Stimulated activated CD8-positive, alpha-beta memory T cell treated with anti-CD3 and anti-CD28 coated beads, Interleukin-2, amount 100 ng/mL, for 1 hour (primary cell): ENCODE measurements around the gene STPG2.

ENCODE experiments used
- DNase-seq, 2 donors: peaks; one replicate each; pipeline ENCODE4 v3.0.0-alpha.2; 2020; ENCODE audit warnings: low read depth in 2 of 2

STPG2 gene

DNA sequence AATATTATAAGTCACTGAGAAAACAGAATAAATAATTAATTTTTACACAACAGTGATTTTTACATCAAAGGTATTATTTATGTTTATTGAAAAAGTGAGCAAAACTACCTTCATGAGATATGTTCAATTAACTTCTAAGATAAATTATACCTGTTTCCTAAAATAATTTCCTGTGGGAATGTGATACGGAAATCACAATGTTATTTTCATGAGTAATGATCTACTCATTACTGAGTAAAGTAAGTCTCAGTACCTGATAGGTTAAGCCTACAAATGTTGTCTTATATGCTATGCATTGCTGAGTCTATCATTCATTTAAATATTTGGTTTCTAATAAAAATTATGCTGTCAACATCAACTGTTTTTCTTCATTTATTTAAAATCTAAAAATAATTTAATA, 324.0 kb downstream of the STPG2 start:
- no peak for DNase-seq

DNA sequence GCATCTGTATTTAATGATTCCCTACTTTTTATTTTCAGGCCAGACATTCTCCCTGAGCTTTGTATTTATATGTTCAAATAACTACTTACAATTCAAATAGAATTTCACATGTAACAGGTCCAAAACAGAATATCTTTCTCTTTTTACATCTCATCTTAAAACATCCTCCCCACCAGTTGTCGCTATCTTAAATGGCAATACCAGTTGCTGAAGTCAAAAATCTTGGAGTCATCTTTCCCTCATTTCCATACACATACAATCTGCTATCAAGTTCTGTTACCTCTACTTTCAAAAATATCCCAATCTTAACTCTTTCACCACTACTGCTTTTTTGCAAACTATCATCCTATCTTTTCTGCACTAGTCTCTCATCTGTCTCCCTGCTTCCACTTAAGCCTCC, 330.5 kb downstream of the STPG2 start:
- DNase-seq = no peak

DNA sequence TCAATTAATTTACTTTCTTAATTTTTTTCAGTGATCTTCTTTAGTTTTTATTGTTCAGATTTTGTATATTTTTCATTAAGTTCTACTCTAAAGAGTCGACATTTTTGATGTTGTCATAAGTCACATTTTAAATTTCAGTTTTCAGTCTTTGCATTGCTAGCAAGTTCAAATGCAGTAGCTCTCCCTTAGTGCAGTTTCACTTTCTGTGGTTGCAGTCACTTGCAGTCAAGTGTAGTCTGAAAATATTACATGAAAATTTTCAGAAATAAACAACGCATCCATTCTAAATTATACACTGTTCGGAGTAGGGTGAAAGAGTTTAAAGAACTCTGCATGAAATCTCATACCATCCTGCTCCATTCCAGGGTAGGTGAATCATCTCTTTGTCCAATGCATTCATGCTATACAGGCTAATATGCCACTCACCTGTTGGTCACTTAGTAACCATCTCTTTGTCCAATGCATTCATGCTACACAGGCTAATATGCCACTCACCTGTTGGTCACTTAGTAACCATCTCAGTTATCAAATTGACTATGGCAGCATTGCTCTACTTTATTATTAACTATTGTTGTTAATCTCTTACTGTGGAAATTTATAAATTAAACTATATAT, 356.9 kb downstream of the STPG2 start:
- no peak for DNase-seq

DNA sequence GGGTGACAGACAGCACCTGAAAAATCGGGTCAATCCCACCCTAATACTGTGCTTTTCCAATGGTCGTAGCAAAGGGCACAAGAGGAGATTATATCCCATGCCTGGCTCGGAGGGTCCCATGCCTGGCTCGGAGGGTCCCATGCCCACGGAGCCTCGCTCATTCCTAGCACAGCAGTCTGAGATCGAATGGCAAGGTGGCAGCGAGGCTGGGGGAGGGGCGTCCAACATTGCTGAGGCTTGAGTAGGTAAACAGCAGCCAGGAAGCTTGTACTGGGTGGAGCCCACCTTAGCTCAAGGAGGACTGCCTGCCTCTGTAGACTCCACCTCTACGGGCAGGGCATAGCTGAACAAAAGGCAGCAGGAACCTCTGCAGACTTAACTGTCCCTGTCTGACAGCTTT, 365.1 kb downstream of the STPG2 start:
- DNase-seq = no peak

DNA sequence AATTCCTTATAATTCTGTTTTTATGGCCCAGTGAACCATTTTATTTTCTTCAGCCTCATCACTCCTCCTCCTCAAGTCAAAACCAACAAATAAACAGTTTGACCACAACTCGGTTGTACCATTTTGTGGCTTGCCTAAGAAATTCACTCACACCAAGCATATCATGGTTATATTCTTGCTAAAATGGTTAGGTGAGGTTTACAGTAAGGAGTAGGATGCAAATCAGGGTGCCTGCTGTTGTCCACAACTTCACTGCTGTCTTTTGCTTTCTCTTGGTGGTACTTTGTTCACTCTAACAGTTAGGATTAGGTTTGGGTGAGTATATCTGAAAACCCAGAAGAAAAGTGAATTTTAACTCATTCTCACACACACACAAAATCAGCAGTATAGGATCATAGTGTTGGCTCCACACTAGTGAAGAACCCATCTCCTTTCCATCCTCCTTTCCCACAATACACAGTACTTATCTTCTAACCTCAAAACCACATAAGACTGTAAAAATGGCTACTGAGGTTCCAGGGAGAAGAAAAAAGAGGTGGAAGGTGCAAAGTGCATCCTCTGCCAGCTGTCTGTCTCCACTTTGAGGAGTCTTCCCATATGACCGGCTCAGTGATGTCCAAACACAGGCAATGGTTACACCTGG, 368.8 kb downstream of the STPG2 start:
- DNase-seq = no peak

- no peak for DNase-seq
These were observed 373.1 kb downstream of the STPG2 start for GRCh38 chr4:97770222-97770621.

- no peak for DNase-seq
These were observed 381.2 kb downstream of the STPG2 start for GRCh38 chr4:97762115-97762512.

DNA sequence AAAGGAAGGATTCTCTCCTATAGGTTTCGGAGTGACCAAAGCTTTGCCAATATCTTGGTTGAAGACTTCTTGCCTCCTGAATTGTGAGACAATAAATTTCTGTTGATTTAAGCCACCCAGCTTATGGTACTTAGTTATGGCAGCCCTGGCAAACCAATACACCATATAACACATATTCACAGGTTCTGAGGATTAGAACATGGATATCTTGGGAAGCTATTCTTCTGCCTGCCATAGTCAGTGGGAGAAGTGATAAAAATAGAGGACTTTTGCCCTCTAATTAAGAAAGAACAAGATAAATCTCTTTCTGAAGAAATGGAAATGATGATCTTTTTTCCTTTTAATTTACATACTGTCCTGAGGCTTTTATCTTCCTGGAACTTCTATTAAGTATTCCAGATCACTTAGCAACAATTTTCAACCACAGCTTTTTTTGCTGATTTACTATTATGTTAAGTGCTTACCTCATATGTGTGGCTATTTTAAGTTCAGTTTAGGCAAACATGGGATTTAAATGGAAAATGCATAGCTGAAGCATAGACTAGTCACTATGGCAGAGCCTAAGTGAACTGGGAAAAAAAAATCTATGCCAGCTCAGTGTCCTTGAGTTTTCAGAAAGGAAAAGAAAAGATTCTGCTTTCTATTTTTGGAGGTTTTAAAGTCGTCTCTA, 381.7 kb downstream of the STPG2 start:
- DNase-seq = no peak

- no peak for DNase-seq
These were observed 383.5 kb downstream of the STPG2 start for GRCh38 chr4:97759785-97760184.

DNA sequence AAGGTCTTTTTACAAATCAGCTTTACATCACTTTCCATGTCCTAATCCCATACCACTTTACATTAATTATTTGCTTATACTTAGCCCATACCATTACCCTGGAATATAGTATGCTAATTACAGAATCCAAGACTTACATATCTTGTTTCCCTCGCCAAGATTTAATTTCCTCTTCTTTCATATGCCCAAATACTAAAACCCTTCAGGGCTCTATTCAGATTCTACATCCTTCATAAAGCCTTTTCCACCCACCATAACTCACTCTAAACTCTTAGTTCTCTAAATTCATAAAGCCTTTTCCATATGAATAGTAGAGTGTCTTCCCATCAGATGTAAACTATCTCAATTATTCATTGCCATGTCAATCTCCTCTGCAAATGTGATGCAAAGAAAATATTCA, 390.7 kb downstream of the STPG2 start:
- no peak for DNase-seq

DNA sequence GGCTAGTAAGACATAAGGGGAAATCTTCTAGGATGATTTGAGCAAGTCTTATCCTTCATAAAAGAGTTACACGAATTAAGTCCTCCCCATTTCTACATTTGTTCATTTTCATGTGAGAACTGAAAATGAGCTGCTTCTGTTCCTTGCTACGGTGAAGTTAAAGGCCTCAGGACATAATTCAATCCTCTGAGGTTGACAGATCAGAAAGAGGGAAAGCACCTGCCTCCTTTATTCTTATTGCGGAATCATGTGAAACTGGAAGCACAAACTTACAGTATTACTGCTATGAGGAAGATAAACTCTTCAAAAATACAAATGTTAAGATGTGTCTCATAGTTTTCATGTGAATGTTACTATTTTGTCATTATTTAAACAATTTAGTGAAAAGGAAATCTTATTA, 395.3 kb downstream of the STPG2 start:
- no peak for DNase-seq

DNA sequence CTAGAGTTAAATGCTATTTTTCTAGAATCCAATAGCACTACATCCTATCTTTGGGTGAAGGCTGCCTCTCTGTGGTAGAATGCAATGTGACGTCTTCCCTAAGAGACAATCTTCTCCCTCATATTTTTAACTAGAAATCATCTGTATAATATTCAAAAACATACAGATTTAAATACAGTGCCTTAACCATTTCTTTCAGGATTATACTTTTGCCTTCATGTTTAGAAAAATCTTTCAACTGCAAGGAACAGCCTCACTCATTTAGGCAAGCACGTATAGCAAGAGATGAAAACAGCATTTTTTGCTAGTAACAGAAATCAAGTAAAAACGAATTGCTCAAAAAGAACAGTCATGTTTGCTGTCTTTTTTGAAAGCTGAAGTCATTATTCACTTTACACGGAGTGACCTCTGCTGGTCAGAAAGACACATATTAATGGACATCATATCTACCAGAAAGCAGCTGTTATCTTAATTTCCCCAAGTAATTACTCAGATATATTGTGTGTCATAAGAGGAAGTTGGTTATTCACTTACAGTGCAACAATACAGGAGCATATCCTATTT, 422.3 kb downstream of the STPG2 start:
- DNase-seq = no peak

GRCh38 chr4:97691111-97691605, 452.1 kb downstream of the STPG2 start:
- DNase-seq = no peak

DNA sequence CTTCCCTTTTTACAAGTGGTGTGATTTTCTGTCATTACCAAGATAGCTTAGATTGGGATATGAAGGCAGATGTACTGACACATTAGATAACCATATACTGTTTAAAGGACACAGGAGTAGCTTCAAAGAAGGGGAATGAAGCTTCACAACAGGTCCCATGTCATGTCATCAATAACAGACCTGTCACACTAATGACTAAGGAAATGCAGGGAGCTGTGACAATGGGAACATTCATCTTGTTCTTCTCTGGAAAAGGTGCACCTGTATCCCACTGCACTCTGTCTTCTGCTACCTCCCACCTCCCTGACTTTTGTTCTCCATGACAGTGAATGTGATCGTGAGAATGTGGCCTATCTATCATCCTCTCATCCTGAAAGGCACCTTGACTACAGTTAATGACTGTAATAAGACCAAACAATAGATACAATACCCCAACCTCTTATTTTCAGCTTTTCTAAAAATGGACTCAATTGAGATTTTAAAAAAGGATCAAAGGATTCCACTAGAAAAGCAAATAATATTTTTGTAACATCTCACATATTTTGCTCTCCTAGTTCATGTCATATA, 472.5 kb downstream of the STPG2 start:
- DNase-seq = no peak

GRCh38 chr4:97665553-97665952, 477.7 kb downstream of the STPG2 start:
- DNase-seq = no peak

- DNase-seq = no peak
These were observed 478.5 kb downstream of the STPG2 start for GRCh38 chr4:97664741-97665140.

DNA sequence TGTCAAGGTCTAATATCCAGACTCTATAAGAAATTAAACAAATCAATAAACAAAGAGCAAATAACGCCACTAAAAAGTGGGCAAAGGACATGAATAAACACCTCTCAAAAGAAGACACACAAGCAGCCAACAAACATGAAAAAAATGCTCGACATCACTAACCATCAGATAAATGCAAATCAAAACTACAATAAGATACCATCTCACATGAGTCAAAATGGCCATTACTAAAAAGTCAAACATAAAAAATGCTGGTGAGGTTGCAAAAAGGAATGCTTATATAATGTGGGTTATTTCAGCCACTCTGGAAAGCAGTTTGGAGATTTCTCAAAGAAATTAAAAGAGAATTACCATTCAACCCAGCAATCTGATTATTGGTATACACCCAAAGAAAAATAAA, 481.1 kb downstream of the STPG2 start:
- no peak for DNase-seq

DNA sequence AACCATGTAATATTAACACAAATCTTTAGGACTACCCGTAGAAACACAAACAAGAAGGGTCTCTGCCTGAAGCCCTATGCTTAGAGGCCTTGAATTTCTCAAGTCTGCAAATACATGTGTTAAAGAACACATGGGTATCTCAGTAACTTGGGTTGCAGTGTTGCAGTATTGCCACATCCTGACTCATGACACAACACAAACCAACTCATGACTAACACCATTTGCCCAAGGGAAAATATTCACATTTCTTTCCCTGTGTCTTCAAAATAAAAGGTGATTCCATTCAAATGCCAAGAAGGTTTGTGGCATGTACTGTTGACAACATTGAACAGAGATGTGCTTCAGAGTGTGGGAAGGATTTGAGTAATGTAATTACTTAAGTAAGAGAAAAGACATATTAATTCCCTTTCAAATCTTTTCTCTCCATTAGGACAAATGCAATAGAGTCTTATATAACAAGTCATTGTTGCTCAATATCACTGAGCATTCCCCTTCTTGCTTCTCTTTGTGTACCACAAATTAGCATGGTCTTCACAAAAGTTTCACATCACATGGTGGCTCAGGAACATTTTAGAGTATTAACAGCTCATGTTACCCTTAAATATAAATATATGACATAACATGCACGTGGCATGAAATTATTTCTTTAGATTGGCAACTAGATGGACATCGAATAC, 487.1 kb downstream of the STPG2 start:
- no peak for DNase-seq

DNA sequence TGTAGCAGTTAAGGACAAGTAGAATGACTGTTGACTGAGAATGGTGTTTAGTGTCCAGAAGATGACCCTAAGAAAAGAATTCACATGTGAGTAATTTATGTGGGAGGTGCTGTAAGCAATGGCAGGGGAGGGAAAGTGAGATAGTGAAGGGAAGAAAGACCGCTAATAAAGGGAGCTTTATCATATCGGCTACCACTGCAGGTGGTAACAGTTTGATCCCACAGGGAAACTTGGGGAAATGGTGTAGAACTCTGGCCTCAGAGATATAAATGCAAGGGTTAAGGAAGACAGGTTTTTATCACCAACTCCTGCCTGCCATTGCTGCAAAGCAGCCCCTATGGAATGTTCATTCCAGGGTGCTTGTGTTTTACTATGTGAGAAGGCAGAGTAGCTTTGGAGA, 489.6 kb downstream of the STPG2 start:
- DNase-seq = no peak

GRCh38 chr4:97646997-97647396, 496.3 kb downstream of the STPG2 start:
- DNase-seq = no peak

- DNase-seq = no peak
These were observed 498.0 kb downstream of the STPG2 start for GRCh38 chr4:97645071-97645821.
